ENCODE measurements around the gene DDX49.

DNA sequence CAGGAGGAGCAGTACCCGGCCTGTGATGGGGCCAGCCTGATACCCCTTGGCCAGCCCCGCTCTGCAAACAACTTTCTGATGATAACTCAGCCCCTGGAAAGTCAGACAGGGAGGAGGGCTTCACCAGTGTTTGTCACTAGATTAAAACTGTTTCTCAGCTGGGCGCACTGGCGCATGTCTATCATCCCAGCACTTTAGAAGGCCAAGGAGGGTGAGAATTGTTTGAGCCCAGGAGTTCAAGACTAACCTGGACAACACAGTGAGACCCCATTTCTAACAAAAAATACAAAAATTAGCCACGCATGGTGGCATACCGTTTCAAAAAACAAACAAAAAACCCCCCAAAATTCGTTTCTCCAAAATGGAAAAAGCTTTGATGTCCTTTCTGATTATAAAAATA lies 18.0 kb upstream of the DDX49 start:
- TF ChIP-seq, protein P1, sequence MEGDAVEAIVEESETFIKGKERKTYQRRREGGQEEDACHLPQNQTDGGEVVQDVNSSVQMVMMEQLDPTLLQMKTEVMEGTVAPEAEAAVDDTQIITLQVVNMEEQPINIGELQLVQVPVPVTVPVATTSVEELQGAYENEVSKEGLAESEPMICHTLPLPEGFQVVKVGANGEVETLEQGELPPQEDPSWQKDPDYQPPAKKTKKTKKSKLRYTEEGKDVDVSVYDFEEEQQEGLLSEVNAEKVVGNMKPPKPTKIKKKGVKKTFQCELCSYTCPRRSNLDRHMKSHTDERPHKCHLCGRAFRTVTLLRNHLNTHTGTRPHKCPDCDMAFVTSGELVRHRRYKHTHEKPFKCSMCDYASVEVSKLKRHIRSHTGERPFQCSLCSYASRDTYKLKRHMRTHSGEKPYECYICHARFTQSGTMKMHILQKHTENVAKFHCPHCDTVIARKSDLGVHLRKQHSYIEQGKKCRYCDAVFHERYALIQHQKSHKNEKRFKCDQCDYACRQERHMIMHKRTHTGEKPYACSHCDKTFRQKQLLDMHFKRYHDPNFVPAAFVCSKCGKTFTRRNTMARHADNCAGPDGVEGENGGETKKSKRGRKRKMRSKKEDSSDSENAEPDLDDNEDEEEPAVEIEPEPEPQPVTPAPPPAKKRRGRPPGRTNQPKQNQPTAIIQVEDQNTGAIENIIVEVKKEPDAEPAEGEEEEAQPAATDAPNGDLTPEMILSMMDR (conservative IDR thresholded peaks at IDR 0.05; ENCODE audit: low read depth, low read length) = no peak
- TF ChIP-seq EZH2 (IDR thresholded peaks at IDR 0.05; ENCODE audit: low read length, unreplicated experiment) = no peak
